K562 (cell line): Measurements from ENCODE around the gene ACSS1. TPM values are rescaled to one million over a fixed set of nuclear protein-coding genes. Genes with fewer than 3 reads are reported as not detected.

ENCODE experiments used
- ATAC-seq: fragments of 200-7000 bp; cut with Tn5 transposase; 3 replicates; pipeline ENCODE4 v1.9.1; 2020; ENCODE audit warnings: moderate library complexity
- BruUV-seq: library from RNA; stranded (reverse); fragments of 400-500 nt; replicated peaks from 2 replicates; lab custom pipeline; 2021; lab: Mats Ljungman, UMichigan
- CTCF ChIA-PET: fragments of 300-600 bp; formaldehyde crosslinking; extraction: SDS; loops from one replicate; lab custom pipeline; 2021; ENCODE audit warnings: low intra/inter-chr PET ratio; lab: Yijun Ruan, JAX
- POLR2A ChIA-PET: fragments of 300-600, 350-650 bp; sonication (Branson Sonifier 250); formaldehyde crosslinking; extraction: SDS; loops from one replicate; lab custom pipeline; 2021; ENCODE audit warnings: antibody characterized with exemption, inconsistent platforms; lab: Yijun Ruan, JAX
- DNase-seq, 4 experiments: peaks; one replicate each; pipeline versions ENCODE4 v3.0.0 to v3.0.0-alpha.2; 2011 to 2018; ENCODE audit warnings: low spot score in 3 of 4, mixed read lengths in 3 of 4; ENCODE audit errors: extremely low read depth in 1 of 4
- FAIRE-seq: peaks from 2 replicates; lab custom pipeline; 2011; peaks lifted over from hg19 to GRCh38; lab: Jason Lieb, UNC
- H2AFZ ChIP-seq: 2 replicates; pipeline ENCODE4 v1.6.0; 2011; ENCODE audit warnings: low read depth, low read length, control low read depth, inconsistent platforms
- H3K27ac ChIP-seq: fragments of 200-600 bp; 3 replicates; pipeline ENCODE4 v1.8.0; 2011; ENCODE audit warnings: low read depth, mild to moderate bottlenecking, control low read depth, inconsistent platforms, low read length, moderate library complexity, mixed read lengths; ENCODE audit errors: extremely low read depth
- H3K27me3 ChIP-seq, 2 experiments: fragments of 300-600 bp in 1 of 2; 2 replicates in 1 of 2; 3 replicates in 1 of 2; pipeline versions ENCODE4 v1.6.0 to v1.8.0; 2011; ENCODE audit warnings: inconsistent platforms in 2 of 2, low read length in 2 of 2, mild to moderate bottlenecking in 1 of 2, mixed read lengths in 1 of 2, moderate library complexity in 1 of 2; ENCODE audit not compliant: control insufficient read depth in 2 of 2, insufficient read depth in 2 of 2
- H3K36me3 ChIP-seq: fragments of 300-600 bp; 3 replicates; pipeline ENCODE4 v1.8.0; 2011; ENCODE audit warnings: mild to moderate bottlenecking, low read length, inconsistent platforms; ENCODE audit not compliant: control insufficient read depth, insufficient read depth
- H3K4me1 ChIP-seq, 2 experiments: fragments of 200-600 bp in 1 of 2; replicated peaks in 1 of 2; 2 replicates in 1 of 2; 3 replicates in 1 of 2; pipeline versions ENCODE4 v1.5.1 to v1.8.0; 2011; ENCODE audit warnings: inconsistent platforms in 2 of 2, low read length in 2 of 2, mild to moderate bottlenecking in 1 of 2, mixed read lengths in 1 of 2, moderate library complexity in 1 of 2; ENCODE audit not compliant: control insufficient read depth in 2 of 2, insufficient read depth in 2 of 2
- H3K4me2 ChIP-seq: 2 replicates; pipeline ENCODE4 v1.6.1; 2011; ENCODE audit warnings: low read length, control low read depth, inconsistent platforms, mixed read lengths; ENCODE audit not compliant: insufficient read depth
- H3K4me3 ChIP-seq: fragments of 200-600 bp; sonication (generic), shearing (Covaris generic); 2 replicates; pipeline ENCODE4 v1.5.1; 2016; ENCODE audit warnings: control low read depth, inconsistent platforms
- H3K79me2 ChIP-seq: fragments of 200-600 bp; 3 replicates; pipeline ENCODE4 v1.8.0; 2011; ENCODE audit warnings: low read length, inconsistent platforms; ENCODE audit not compliant: control insufficient read depth, insufficient read depth
- H3K9ac ChIP-seq, 2 experiments: 2 replicates each; pipeline versions ENCODE4 v1.6.0 to v1.6.1; 2011; ENCODE audit warnings: low read depth in 2 of 2, low read length in 2 of 2, control low read depth in 1 of 2, inconsistent platforms in 1 of 2, mild to moderate bottlenecking in 1 of 2, mixed read lengths in 1 of 2; ENCODE audit not compliant: insufficient read depth in 1 of 2
- H3K9me1 ChIP-seq: one replicate; pipeline ENCODE4 v1.6.0; 2011; ENCODE audit warnings: inconsistent platforms, mild to moderate bottlenecking, low read length, moderate library complexity; ENCODE audit not compliant: control insufficient read depth, insufficient read depth
- H3K9me3 ChIP-seq: replicated peaks from 2 replicates; pipeline ENCODE4 v1.5.1; 2011; ENCODE audit warnings: low read depth, low read length, inconsistent platforms; ENCODE audit not compliant: control insufficient read depth, insufficient read depth
- H4K20me1 ChIP-seq: replicated peaks from 2 replicates; pipeline ENCODE4 v1.6.1; 2011; ENCODE audit warnings: low read length, inconsistent platforms, mixed read lengths; ENCODE audit not compliant: control insufficient read depth, insufficient read depth
- CBFB ChIP-seq: sonication (generic); formaldehyde crosslinking; IDR thresholded peaks from 2 replicates; pipeline ENCODE4 v1.4.0; 2020; ENCODE audit warnings: mild to moderate bottlenecking, missing genetic modification reagents
- CEBPB ChIP-seq: fragments of 450-650 bp; IDR thresholded peaks from 2 replicates; pipeline ENCODE4 v1.6.1; 2016; ENCODE audit warnings: missing genetic modification characterization, missing compliant biosample characterization
- HMBOX1 ChIP-seq: sonication (generic); IDR thresholded peaks from 2 replicates; pipeline ENCODE4 v1.6.1; 2016
- PREB ChIP-seq: sonication (generic); formaldehyde crosslinking; IDR thresholded peaks from 2 replicates; pipeline ENCODE4 v1.8.1; 2023; ENCODE audit warnings: mild to moderate bottlenecking, missing genetic modification reagents
- RUNX1 ChIP-seq: sonication (generic); IDR thresholded peaks from 2 replicates; pipeline ENCODE4 v1.6.1; 2016; ENCODE audit warnings: antibody characterized with exemption, low read depth
- ZNF143 ChIP-seq: sonication (generic); formaldehyde crosslinking; IDR thresholded peaks from 2 replicates; pipeline ENCODE4 v1.9.0; 2022; ENCODE audit warnings: mild to moderate bottlenecking, missing genetic modification reagents
- WGBS: fragments of 100-300 bp; shearing (Covaris generic); methylation state at CpG from one replicate; pipeline ENCODE4 v1.1.6; 2016; ENCODE audit warnings: low coverage, mixed read lengths; ENCODE audit not compliant: insufficient coverage; ENCODE audit errors: missing lambda C conversion rate; 5-methylcytosine and 5-hydroxymethylcytosine counted together
- in situ Hi-C: fragments of 300-500 bp; cut with MboI; formaldehyde crosslinking; loops from 4 replicates; pipeline ENCODE4 v1.15.0; 2018; ENCODE audit warnings: inconsistent platforms, mixed read lengths
- intact Hi-C: fragments of 100-400 bp; cut with micrococcal nuclease; formaldehyde crosslinking; loops from 2 replicates; pipeline ENCODE4 v1.14.2; 2022
- polyA plus RNA-seq, 8 experiments: library from polyadenylated mRNA; depleted of rRNA in 4 of 8; stranded (reverse) in 5 of 8; unstranded in 3 of 8; fragments of >200 nt; fragmentation: Nextera tagmentation in 2 of 8; fragmentation: Illumina TruSeq in 1 of 8; extraction: Ambion mirVana in 2 of 8; extraction: Trizol in 1 of 8; gene quantifications; 2 replicates each; pipeline versions ENCODE4 v1.2.1 to v1.2.3, GENCODE V29; 2011 to 2014; ENCODE audit warnings: inconsistent platforms in 1 of 8, missing spikeins in 1 of 8
- total RNA-seq, 7 experiments: library from RNA; depleted of rRNA in 6 of 7; stranded (reverse); fragments of >200 nt in 6 of 7; fragmentation: Illumina TruSeq in 2 of 7; extraction: Trizol in 2 of 7; gene quantifications; 2 replicates each; pipeline versions ENCODE4 v1.2.1 to v1.2.3, GENCODE V29; 2011 to 2021; ENCODE audit warnings: low replicate concordance in 1 of 7

ACSS1 gene
- total and polyA plus RNA-seq, 9 of the 15 experiments (the other 6 are each of a cell fraction or from before 2014, with no cell fraction given) = 0.07 to 2.1 (median 0.27) TPM; not detected in 3

- H3K9me1 ChIP-seq = no peaks in the 10 kb centered on the region
- no peaks in the 10 kb centered on the region for H4K20me1 ChIP-seq
- H2AFZ ChIP-seq = no peak overlapping the region
- no peak overlapping the region for H3K4me2 ChIP-seq
- H3K4me1 ChIP-seq = no peaks in the 10 kb centered on the region
- no peak for ATAC-seq
- H3K9ac ChIP-seq = no peak overlapping the region
- WGBS = 92% methylated on average over 9 of the region's 21 CpGs
- in situ Hi-C loops = no loop called here
- intact Hi-C loops = no loop called here
- H3K27me3 ChIP-seq = no peaks in the 10 kb centered on the region
- ChIA-PET POLR2A (no interaction called here), CTCF (no interaction called here)
- no peaks in the 10 kb centered on the region for H3K9me3 ChIP-seq
- no peak for TF ChIP-seq ZNF143 (CRISPR knock-in tag)
- H3K4me3 ChIP-seq = no peak overlapping the region
- H3K79me2 ChIP-seq = no peaks in the 10 kb centered on the region
- FAIRE-seq = no peak
- BruUV-seq = no TSS peak
- H3K27ac ChIP-seq = no peak overlapping the region
- no peak for DNase-seq
- H3K36me3 ChIP-seq = peaks cover 27% of the 10 kb centered on the region; the same call in 2 of the 3 replicates
Observed at GRCh38 chr20:24963672-24964505, 94.0 kb downstream of the ACSS1 start.

GRCh38 chr20:24962510-24962909, 95.4 kb downstream of the ACSS1 start:
- H3K4me3 ChIP-seq = no peak overlapping the region
- FAIRE-seq = no peak
- H3K9ac ChIP-seq = no peak overlapping the region
- no peak for ATAC-seq
- no peak for DNase-seq
- no peak for TF ChIP-seq PREB (CRISPR knock-in tag)
- TF ChIP-seq CEBPB (tag) = no peak
- TF ChIP-seq HMBOX1 = no peak
- TF ChIP-seq RUNX1 = no peak
- TF ChIP-seq CBFB (CRISPR knock-in tag) = no peak
- no peak overlapping the region for H2AFZ ChIP-seq
- H3K4me2 ChIP-seq = no peak overlapping the region
- no TSS peak for BruUV-seq
- H3K27ac ChIP-seq = no peak overlapping the region
- H3K4me1 ChIP-seq = no peaks in the 10 kb centered on the region
- ChIA-PET CTCF (no interaction called here), POLR2A (no interaction called here)
- no peaks in the 10 kb centered on the region for H3K9me3 ChIP-seq
- H3K9me1 ChIP-seq = no peaks in the 10 kb centered on the region
- no peaks in the 10 kb centered on the region for H4K20me1 ChIP-seq
- WGBS = 88% methylated on average over 5 of the region's 6 CpGs
- in situ Hi-C loops (no loop called here), intact Hi-C loops (no loop called here)
- H3K36me3 ChIP-seq = peaks cover 22% of the 10 kb centered on the region; the same call in 2 of the 3 replicates
- H3K79me2 ChIP-seq = no peaks in the 10 kb centered on the region
- H3K27me3 ChIP-seq = no peaks in the 10 kb centered on the region
